Skin of body (tissue), 3 donors: Measurements from ENCODE around the gene RGSL1. TPM values are rescaled to one million over a fixed set of nuclear protein-coding genes. Genes with fewer than 3 reads are reported as not detected.

Source experiments
- DNase-seq: peaks from one replicate; lab custom pipeline; 2025; lab: John Stamatoyannopoulos, UW
- small RNA-seq: library from RNA; depleted of rRNA; stranded (forward); fragments of <200 nt; gene quantifications from one replicate; pipeline ENCODE3, GENCODE V24; 2014; ENCODE audit warnings: low replicate concordance
- total RNA-seq: library from RNA; depleted of rRNA; stranded (reverse); fragments of >200 nt; gene quantifications from one replicate; pipeline ENCODE4 v1.2.3, GENCODE V29; 2014

The RGSL1 gene
- total RNA-seq, 1 donor from 2014 or later = not detected

DNA sequence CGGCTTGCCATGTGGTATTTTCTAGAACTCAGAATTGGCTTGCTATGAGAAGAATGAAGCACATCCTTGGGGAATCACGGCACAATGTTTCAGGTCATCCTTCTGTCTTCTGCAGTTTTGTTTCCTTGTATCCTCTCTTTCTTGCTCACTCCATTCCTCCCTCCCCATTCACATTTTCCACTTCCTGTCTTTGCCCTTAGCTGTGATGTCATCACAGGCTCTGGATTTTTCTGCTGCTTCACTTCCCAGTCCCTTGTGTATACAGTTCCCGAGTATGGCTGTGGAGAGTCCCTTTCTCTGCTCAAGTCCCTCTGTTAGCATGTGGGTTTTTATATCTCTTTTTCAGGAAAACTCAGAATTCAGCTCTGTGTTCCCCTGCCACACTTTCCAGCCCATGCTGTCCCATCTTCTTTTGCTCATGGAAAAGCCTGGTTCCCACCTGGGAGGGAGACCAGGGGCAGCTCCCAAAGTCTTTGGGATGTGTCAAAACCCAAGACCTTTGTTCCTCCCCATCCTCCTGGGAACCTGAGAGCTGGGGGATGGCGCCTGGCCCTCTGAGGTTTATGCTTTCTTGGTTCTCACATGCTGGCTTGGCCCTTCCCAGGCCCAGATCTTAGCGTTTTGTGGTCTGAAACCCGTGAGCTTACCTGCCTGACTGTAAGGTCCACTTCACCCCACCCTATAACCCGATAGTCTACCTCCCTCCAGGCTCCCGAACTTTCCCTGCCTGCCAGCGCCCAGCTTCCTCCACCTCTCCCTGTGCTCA lies 159.1 kb downstream of the RGSL1 start:
- DNase-seq = peak; percentile 42

Small RNA genes within 50 kb of the gene (small RNA-seq; reads per million reads assigned to genes)
- not detected for gene RF00017

Other genes starting within 250 kb of the RGSL1 start
- 477 TPM for gene GLUL, start 58.4 kb upstream of the RGSL1 start, total RNA-seq
- not detected for gene TEDDM1, start 49.5 kb upstream of the RGSL1 start, total RNA-seq
- gene RNASEL, start 139.1 kb downstream of the RGSL1 start, total RNA-seq = 6.6 TPM
- gene RGS16, start 154.2 kb downstream of the RGSL1 start, total RNA-seq = 7.9 TPM
- not detected for gene RGS8, start 234.4 kb downstream of the RGSL1 start, total RNA-seq